Coronary artery (tissue), 2 donors: ENCODE data around the gene TNFRSF18.

Experiments
- DNase-seq: peaks from one replicate; pipeline ENCODE4 v3.0.0-alpha.2; 2017; ENCODE audit warnings: low spot score
- H3K27ac ChIP-seq, 2 donors: fragments of 200-600 bp; sonication (generic); one replicate each; pipeline ENCODE4 v1.5.1; 2016 to 2019
- H3K4me3 ChIP-seq: fragments of 200-600 bp; sonication (generic); 2 replicates; pipeline ENCODE4 v1.5.1; 2016; ENCODE audit warnings: mild to moderate bottlenecking, moderate library complexity
- CTCF ChIP-seq: fragments of 200-600 bp; sonication (generic); IDR thresholded peaks from one replicate; pipeline ENCODE4 v1.5.1; 2019; ENCODE audit warnings: antibody characterized with exemption

Gene TNFRSF18

GRCh38 chr1:1218524-1219200 is 12.3 kb upstream of the TNFRSF18 start:
- no peak for TF ChIP-seq CTCF

GRCh38 chr1:1217621-1218523 is 11.5 kb upstream of the TNFRSF18 start:
- DNase-seq: no peak
- Histone ChIP-seq H3K27ac (no peak overlapping the region), H3K4me3 (no peak overlapping the region)
- no peak for TF ChIP-seq CTCF

More at GRCh38 chr1:1218524-1219200, 12.3 kb upstream of the TNFRSF18 start:
- Histone ChIP-seq H3K4me3 (no peak overlapping the region), H3K27ac (no peak overlapping the region)
- DNase-seq: no peak

- no peak for TF ChIP-seq CTCF
- Histone ChIP-seq H3K27ac (no peak overlapping the region), H3K4me3 (no peak overlapping the region)
Observed at GRCh38 chr1:1216770-1217620, 10.6 kb upstream of the TNFRSF18 start.

GRCh38 chr1:1215881-1216605 is 9.7 kb upstream of the TNFRSF18 start:
- DNase-seq: no peak
- Histone ChIP-seq H3K27ac (no peak overlapping the region), H3K4me3 (no peak overlapping the region)
- TF ChIP-seq CTCF: no peak

More at GRCh38 chr1:1216770-1217620, 10.6 kb upstream of the TNFRSF18 start:
- DNase-seq: no peak

- H3K27ac ChIP-seq: no peak overlapping the region
- TF ChIP-seq CTCF: no peak
- no peak overlapping the region for H3K4me3 ChIP-seq
- no peak for DNase-seq
Observed at GRCh38 chr1:1215080-1215676, 8.8 kb upstream of the TNFRSF18 start.
